GM19452 (cell line): ENCODE data around the gene ZNF614.
A peak's percentile ranks its signal among the peaks of the same experiment; 100 is the strongest.
"Not testable (repeated sequence)": the region's sequence is repeated elsewhere in the genome, so short reads cannot be mapped to it uniquely, and the experiment has no call there.

Experiments
- ATAC-seq: cut with Tn5 transposase; IDR thresholded peaks from one replicate; pipeline ENCODE4 v1.9.1; 2021; ENCODE audit not compliant: unreplicated experiment

ZNF614 gene

GRCh38 chr19:51993422-51993821 is 34.8 kb downstream of the ZNF614 start:
- ATAC-seq = no peak

GRCh38 chr19:51986309-51987291 is 41.6 kb downstream of the ZNF614 start, which contains the start of gene ZNF350:
Gene ZNF350 (minus strand): TSS chr19:51986840. CDS start chr19:51974360, 12,480 bp downstream.
- peak; percentile 94 for ATAC-seq

DNA sequence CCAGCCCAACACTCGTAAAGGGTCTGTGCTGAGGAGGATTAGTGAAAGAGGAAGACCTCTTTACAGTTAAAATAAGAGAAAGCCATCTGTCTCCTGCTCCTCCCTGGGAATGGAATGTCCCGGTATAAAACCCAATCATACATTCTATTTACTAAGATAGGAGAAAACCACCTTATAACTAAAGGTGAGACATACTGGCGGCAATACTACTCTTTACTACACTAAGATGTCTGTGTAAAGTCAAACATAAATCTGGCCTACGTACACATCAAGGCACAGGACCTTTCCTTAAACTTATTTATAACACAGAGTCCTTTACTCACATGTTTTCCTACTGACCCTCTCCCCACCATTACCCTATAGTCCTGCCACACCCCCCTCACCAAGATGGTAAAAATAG is 44.8 kb downstream of the ZNF614 start:
- no peak for ATAC-seq

DNA sequence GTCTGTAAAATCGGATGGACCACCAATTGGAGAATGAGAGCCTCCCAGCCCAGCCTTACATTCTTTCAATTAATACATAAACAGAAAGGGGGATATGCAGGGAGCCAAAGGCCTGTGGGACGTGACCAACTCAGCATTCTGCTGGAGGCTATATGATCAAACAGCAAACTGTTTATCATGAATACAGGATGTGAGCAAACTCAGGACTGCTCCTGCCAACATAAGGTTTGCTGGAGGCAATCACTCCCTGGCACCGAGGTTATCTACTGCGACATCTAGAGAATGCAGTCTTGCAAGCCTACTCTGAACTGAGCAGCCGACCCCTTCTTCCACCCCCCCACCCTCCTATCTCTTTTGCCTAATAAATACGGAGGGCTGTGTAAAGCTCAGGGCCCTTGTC is 47.3 kb downstream of the ZNF614 start:
- not testable (repeated sequence) for ATAC-seq

- ATAC-seq = no peak
Observed at GRCh38 chr19:51980116-51980736, 48.0 kb downstream of the ZNF614 start.

- no peak for ATAC-seq
Observed at GRCh38 chr19:51978882-51979281, 49.3 kb downstream of the ZNF614 start.

GRCh38 chr19:51977346-51977745 is 50.8 kb downstream of the ZNF614 start:
- no peak for ATAC-seq

DNA sequence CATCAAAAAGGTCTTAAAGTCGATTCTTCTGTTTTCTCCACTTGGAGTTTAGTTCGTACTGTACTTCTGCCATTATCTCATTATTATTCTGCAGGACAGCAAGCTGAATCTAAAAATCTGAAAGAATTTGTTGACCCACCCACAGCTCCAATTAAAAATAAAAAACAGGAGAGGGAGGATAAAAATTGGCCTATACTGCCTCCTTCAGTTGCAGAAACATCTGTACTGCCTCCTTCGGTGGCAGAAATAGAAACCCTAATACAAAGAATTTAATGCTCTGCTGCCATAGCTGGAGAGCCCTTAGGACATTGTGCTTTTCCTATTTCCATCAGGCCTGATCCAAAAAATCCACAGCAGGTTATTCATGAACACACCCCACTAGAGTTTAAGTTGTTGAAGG is 51.3 kb downstream of the ZNF614 start:
- no peak for ATAC-seq

GRCh38 chr19:51975787-51976186 is 52.4 kb downstream of the ZNF614 start:
- ATAC-seq = not testable (repeated sequence)

DNA sequence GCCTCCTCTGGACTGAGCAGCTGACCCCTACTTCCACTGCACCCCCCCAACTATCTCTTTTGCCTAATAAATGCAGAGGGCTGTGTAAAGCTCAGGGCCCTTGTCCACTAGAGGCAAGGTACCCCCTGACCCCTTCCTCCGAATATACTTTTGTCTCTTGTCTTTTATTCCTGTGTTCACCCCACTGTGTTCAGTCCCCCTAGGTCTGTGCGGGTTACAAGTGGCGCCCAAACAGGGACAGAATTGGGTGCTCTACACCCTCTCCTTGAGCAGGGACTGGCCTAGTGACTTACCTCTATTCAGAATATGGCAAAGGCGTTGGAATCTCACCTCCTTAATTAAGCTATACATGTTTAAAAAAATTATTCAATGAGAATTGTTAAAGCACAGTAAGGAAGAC is 56.6 kb downstream of the ZNF614 start:
- no peak for ATAC-seq

DNA sequence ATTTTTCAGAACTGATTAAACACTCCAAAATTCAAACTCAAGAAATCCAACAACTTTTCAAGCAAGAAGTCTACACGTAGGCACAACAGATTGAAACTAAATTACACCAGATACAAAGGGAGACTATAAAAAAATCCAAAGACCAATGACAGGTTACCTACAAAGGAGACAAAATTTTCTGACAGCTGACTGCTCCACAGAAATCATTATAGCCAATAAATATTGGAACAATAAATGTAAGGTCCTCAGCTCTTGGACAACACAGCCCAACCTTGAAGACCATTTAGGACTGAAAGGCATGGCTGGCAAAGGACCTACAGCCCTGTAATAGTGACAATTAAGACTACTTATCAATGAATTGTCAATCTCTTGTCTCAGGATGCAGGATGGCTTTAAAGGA is 57.5 kb downstream of the ZNF614 start:
- no peak for ATAC-seq

- no peak for ATAC-seq
Observed at GRCh38 chr19:51965583-51965982, 62.6 kb downstream of the ZNF614 start.
